ENCODE results near the gene NBEAL1. TPM values are rescaled to one million over a fixed set of nuclear protein-coding genes. Genes with fewer than 3 reads are reported as not detected.
A peak's percentile ranks its signal among the peaks of the same experiment; 100 is the strongest.

NBEAL1 gene
- total RNA-seq, 4 donors from 2014 or later: 20.5 to 24.1 (median 23.1) TPM

DNA sequence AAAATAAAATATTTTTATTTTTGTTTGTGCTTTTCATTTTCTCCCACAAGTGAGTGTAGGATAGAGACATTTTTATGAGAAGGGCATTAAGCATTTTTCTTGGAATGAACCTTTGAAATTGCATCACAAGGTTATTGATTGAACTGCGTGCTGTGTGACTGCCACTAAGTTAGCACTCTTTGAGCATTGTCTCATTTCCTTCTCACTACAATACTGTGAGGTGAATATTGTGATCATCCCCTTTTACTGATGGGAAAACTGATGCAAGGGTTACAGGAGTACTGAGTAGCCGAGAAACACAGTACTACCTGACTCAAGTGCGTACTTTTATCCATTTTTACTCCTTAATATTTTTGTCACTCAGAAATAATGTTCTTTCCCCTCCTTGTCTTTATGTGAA is 2.0 kb downstream of the NBEAL1 start:
- intact Hi-C loops (cut with DNase I): no loop called here
- DNase-seq (ENCODE audit: extremely low spot score): no peak
- H3K9me3 ChIP-seq: no peaks in the 10 kb centered on the region
- peak overlapping the region; percentile 16 to 96 (median 93) for H3K27ac ChIP-seq (replicated peaks in 1 of 4)
- TF ChIP-seq POLR2A (IDR thresholded peaks at IDR 0.05; ENCODE audit: low read depth): no peak
- TF ChIP-seq, protein P1, sequence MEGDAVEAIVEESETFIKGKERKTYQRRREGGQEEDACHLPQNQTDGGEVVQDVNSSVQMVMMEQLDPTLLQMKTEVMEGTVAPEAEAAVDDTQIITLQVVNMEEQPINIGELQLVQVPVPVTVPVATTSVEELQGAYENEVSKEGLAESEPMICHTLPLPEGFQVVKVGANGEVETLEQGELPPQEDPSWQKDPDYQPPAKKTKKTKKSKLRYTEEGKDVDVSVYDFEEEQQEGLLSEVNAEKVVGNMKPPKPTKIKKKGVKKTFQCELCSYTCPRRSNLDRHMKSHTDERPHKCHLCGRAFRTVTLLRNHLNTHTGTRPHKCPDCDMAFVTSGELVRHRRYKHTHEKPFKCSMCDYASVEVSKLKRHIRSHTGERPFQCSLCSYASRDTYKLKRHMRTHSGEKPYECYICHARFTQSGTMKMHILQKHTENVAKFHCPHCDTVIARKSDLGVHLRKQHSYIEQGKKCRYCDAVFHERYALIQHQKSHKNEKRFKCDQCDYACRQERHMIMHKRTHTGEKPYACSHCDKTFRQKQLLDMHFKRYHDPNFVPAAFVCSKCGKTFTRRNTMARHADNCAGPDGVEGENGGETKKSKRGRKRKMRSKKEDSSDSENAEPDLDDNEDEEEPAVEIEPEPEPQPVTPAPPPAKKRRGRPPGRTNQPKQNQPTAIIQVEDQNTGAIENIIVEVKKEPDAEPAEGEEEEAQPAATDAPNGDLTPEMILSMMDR (IDR thresholded peaks at IDR 0.05): no peak
- TF ChIP-seq EP300 (IDR thresholded peaks at IDR 0.05): no peak
- TF ChIP-seq POLR2AphosphoS5 (IDR thresholded peaks at IDR 0.05): no peak
- H3K27me3 ChIP-seq: no peaks in the 10 kb centered on the region
- peak overlapping the region; percentile 78 to 91 (median 83) for H3K4me3 ChIP-seq
- no peaks in the 10 kb centered on the region for H3K36me3 ChIP-seq
- 67% methylated on average over 3 of the region's 3 CpGs for WGBS
- H3K4me1 ChIP-seq: peaks cover 4 to 70% (median 54%) of the 10 kb centered on the region in 4 donors

DNA sequence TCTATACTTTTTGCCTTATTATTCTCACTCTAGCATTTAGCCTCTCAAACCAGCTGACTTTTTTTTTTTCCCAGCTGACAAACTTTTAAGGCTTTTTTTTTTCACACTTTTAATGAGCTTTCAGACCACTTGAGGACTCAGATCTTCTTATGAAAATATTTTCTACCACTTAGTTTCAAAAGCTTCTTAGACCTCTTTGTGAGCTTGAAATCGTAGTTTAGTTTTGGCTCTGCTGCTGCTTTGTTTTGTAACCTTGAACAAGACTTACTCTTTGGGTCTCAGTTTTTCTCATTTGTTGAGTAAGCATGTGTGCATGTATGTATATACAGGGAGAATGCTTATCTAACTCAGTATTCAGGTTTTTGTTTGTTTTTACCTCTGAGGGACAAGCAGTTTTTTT is 3.5 kb downstream of the NBEAL1 start:
- intact Hi-C loops (cut with DNase I): no loop called here
- H3K4me1 ChIP-seq: peaks cover 11 to 84% (median 68%) of the 10 kb centered on the region in 4 donors
- TF ChIP-seq POLR2AphosphoS5 (IDR thresholded peaks at IDR 0.05) (no peak), POLR2A (IDR thresholded peaks at IDR 0.05; ENCODE audit: low read depth) (no peak), EP300 (IDR thresholded peaks at IDR 0.05) (no peak)
- TF ChIP-seq, protein P1 (IDR thresholded peaks at IDR 0.05): no peak
- H3K9me3 ChIP-seq: no peaks in the 10 kb centered on the region
- peak overlapping the region in 2 of 4 donors; percentile 9 to 50 for H3K27ac ChIP-seq (replicated peaks in 1 of 4)
- H3K4me3 ChIP-seq: peak overlapping the region; percentile 78 to 91 (median 83)
- H3K36me3 ChIP-seq: no peaks in the 10 kb centered on the region
- WGBS: 11% methylated on average over 1 of the region's 1 CpG
- H3K27me3 ChIP-seq: no peaks in the 10 kb centered on the region
- no peak for DNase-seq (ENCODE audit: extremely low spot score)

DNA sequence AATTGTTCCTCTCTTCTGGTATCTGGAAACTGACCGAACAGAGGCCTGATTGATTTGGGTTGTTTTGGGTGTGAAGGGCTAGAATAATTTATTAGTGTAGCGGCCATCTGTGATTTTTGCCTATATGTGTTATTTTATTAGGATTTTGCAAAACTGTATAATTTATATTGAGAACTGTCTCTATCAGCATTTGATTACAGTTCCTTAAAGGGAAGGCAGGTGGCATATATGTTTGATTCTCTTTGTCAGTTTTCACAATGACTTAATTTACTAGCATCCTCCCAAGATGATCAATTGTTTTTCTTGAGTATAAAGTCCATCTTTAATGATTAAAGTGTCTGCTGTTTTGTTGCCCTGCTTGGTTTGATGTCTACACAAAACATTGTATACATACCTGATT is 4.5 kb downstream of the NBEAL1 start:
- no peak for DNase-seq (ENCODE audit: extremely low spot score)
- H3K4me3 ChIP-seq: peak overlapping the region; percentile 78 to 91 (median 83)
- no peaks in the 10 kb centered on the region for H3K9me3 ChIP-seq
- TF ChIP-seq, protein P1 (IDR thresholded peaks at IDR 0.05): peak in 2 of 3 experiments; percentile 11
- TF ChIP-seq POLR2AphosphoS5 (IDR thresholded peaks at IDR 0.05): no peak
- peak overlapping the region in 1 of 4 donors; percentile 50 for H3K27ac ChIP-seq (replicated peaks in 1 of 4)
- no peaks in the 10 kb centered on the region for H3K27me3 ChIP-seq
- H3K4me1 ChIP-seq: peaks cover 15 to 83% (median 64%) of the 10 kb centered on the region in 4 donors
- intact Hi-C loops (cut with DNase I): no loop called here
- WGBS: 80% methylated on average over 2 of the region's 2 CpGs
- H3K36me3 ChIP-seq: no peaks in the 10 kb centered on the region

DNA sequence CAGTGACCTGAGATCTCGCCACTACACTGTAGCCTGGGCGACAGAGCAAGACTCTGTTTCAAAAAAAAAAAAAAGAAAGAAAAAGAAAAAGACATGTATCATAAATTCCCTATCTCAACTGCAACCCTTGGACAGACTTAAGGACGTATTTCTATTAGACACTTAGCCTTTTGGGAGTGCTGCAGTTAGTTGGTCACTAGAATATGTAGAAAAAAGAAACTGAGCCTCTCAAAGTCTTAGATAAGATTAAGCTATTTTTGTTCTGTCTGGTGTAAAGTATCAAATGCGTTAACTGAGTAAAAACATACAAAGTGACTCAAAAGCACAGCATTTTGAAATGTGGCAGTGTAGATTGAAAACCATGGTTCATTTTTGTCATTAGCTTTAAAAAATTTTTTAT is 7.3 kb downstream of the NBEAL1 start:
- H3K9me3 ChIP-seq: no peaks in the 10 kb centered on the region
- H3K27ac ChIP-seq (replicated peaks in 1 of 4): peak overlapping the region in 3 of 4 donors; percentile 39 to 59 (median 54)

More for the DNA sequence above, 7.3 kb downstream of the NBEAL1 start:
- H3K4me1 ChIP-seq: peaks cover 19 to 70% (median 46%) of the 10 kb centered on the region in 4 donors
- intact Hi-C loops (cut with DNase I): no loop called here
- no peak for DNase-seq (ENCODE audit: extremely low spot score)
- H3K36me3 ChIP-seq: peaks cover 0 to 3% (median 0%) of the 10 kb centered on the region in 4 donors
- H3K27me3 ChIP-seq: no peaks in the 10 kb centered on the region
- 58% methylated on average over 4 of the region's 4 CpGs for WGBS
- TF ChIP-seq POLR2A (IDR thresholded peaks at IDR 0.05; ENCODE audit: low read depth): no peak
- TF ChIP-seq, protein P1 (IDR thresholded peaks at IDR 0.05): no peak
- TF ChIP-seq EP300 (IDR thresholded peaks at IDR 0.05): no peak
- TF ChIP-seq POLR2AphosphoS5 (IDR thresholded peaks at IDR 0.05): no peak
- no peak overlapping the region for H3K4me3 ChIP-seq
